Esophagus muscularis mucosa (tissue), 3 donors: ENCODE results near the gene SLC29A4.

ENCODE experiments used
- POLR2A ChIP-seq: fragments of 450-650 bp; IDR thresholded peaks from one replicate; pipeline ENCODE4 v1.6.1; 2017; ENCODE audit warnings: antibody characterized with exemption, moderate library complexity, mild to moderate bottlenecking, low read depth
- TF ChIP-seq, protein P1 (sequence below), 3 experiments: fragments of 200-600 bp in 2 of 3; fragments of 450-650 bp in 1 of 3; sonication (generic) in 2 of 3; IDR thresholded peaks; one replicate each; pipeline ENCODE4 v1.5.1; 2017 to 2019; ENCODE audit warnings: antibody characterized with exemption in 3 of 3, mild to moderate bottlenecking in 2 of 3, moderate library complexity in 1 of 3

DNA sequence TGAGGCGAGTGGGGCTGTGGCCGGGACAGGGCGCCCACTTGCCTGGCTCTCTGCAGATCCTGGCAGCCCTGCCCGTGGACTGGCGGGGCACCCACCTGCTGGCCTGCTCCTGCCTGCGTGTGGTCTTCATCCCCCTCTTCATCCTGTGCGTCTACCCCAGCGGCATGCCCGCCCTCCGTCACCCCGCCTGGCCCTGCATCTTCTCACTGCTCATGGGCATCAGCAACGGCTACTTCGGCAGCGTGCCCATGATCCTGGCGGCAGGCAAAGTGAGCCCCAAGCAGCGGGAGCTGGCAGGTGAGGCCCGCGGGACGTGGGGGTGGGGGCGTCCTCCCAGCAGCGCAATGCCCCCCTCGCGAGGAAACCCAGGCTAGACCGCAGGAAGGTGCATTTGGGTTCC, 17.6 kb downstream of the SLC29A4 start:
- TF ChIP-seq, protein P1, sequence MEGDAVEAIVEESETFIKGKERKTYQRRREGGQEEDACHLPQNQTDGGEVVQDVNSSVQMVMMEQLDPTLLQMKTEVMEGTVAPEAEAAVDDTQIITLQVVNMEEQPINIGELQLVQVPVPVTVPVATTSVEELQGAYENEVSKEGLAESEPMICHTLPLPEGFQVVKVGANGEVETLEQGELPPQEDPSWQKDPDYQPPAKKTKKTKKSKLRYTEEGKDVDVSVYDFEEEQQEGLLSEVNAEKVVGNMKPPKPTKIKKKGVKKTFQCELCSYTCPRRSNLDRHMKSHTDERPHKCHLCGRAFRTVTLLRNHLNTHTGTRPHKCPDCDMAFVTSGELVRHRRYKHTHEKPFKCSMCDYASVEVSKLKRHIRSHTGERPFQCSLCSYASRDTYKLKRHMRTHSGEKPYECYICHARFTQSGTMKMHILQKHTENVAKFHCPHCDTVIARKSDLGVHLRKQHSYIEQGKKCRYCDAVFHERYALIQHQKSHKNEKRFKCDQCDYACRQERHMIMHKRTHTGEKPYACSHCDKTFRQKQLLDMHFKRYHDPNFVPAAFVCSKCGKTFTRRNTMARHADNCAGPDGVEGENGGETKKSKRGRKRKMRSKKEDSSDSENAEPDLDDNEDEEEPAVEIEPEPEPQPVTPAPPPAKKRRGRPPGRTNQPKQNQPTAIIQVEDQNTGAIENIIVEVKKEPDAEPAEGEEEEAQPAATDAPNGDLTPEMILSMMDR (IDR thresholded peaks at IDR 0.05): no peak
- TF ChIP-seq POLR2A: no peak
